GM21447 (cell line): Measurements from ENCODE around the gene RRBP1.
"Not testable (repeated sequence)": the region's sequence is repeated elsewhere in the genome, so short reads cannot be mapped to it uniquely, and the experiment has no call there.

Source experiments
- ATAC-seq: cut with Tn5 transposase; IDR thresholded peaks from one replicate; pipeline ENCODE4 v1.9.1; 2021; ENCODE audit not compliant: unreplicated experiment

The RRBP1 gene

DNA sequence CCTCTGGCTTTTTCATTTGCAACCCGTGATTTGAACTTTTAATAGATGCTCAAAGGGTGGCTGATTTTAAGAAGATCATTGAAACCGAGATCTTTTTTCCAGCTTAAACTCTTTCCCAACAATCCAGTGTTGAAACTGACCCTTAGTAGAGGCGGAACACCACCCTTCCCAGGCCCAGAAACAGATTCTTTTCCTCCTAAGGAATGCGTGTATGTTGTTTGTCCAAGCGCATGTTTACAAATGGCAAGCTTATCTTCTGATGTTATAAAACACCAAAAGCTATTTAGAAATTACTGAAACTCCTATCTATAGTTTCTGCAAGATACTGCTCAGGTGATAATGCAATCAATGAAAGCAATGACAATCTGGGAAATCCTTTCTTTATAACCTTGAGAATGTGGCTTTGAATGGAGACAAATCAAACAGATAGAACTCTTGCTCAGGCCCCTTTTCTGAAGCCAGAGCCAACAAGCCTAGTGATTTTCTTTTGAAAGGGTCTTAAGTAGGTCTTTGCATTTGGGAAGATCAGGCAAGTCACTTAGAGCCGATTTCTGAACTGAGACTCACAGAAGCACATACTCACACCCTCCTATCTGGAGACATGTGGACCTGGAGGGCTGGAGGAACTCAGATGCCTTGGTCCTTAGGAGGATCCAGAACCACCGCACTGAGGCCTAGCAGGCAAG, 26.8 kb upstream of the RRBP1 start:
- no peak for ATAC-seq

DNA sequence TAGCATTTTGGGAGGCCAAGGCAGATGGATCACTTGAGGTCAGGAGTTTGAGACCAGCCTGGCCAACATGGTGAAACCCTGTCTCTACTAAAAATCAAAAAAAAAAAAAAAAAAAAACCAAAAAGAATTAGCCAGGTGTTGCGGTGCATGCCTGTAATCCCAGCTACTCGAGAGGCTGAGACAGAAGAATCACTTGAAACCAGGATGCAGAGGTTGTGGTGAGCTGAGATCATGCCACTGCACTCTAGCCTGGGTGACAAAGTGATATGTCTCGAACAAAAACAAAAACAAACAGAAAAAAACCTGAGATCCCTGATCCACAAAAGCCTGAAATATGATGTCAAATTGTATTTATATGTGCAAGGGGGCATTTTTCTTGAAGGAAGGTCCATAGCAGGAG, 25.9 kb upstream of the RRBP1 start:
- not testable (repeated sequence) for ATAC-seq

GRCh38 chr20:17706632-17707031, 24.6 kb upstream of the RRBP1 start:
- ATAC-seq: no peak

DNA sequence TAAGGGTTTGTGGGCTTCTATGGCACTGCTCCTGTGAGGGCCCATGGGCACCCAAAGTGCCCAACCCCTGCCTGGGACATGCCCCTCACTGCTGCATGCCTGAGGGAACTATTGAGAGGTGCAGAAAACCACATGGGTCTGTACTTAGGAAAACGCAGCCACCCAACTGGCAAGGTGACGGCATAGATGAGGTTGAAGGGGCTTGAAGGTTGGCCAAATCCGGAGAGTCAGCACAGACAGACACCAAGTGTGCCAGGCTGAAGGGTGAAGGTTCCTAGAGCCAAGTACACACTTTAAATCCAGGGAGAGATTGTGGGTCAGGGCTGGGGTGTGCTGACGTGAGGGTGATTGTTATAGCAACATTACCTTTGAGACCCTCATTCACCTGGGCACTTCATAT, 23.9 kb upstream of the RRBP1 start:
- ATAC-seq: no peak

DNA sequence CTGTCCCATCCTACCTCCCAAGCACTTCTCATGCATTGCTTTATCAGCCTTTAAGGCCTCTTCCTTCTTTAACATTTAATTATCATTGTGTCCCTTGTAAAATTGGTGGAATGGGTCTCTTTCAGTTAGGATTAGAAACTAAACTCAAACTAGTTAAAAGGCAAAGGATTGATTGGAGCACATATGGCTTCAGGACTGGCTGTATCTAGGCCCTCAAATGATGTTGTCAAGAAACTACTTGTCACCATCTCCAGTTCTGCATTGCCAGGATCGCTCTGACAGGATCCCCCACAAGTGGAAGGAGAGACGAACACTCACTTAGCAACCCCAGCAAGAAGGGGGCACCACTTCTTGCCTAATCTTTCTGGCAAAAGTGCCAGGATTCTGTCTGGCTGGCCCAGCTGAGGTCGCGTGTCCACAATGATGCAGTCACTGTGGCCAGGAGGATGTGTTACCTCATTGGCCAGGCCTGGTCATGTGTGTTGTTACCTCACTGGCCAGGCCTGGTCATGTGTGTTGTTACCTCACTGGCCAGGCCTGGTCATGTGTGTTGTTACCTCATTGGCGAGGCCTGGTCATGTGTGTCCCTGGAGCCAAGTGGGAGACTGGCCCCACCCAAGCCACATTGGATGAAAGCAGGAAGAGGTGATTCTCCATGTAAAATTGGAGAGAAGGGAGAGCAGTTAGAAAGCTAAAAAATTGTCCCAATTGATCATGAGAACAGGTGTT, 22.7 kb upstream of the RRBP1 start:
- no peak for ATAC-seq

GRCh38 chr20:17701826-17702225, 19.8 kb upstream of the RRBP1 start:
- no peak for ATAC-seq

DNA sequence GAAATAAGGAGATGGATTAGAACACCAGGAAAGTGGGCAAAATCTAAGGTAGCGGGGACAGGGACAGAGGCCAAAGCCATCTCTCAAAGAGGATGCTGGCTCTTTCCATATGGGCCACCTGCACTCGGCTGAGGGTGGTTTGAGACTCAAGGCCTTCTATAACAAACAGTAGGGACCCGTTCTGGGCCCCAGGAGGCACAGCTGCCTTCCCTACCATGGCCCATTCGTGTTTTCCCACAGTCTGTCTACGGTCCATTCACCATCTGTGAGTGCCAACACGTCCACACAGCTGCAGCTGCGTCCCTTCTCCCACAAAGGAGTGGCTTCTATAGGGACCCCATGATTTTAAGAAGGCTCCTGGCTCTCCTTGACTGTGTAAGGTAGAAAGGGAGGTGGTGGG, 18.6 kb upstream of the RRBP1 start:
- ATAC-seq: no peak

- no peak for ATAC-seq
These were observed 17.9 kb upstream of the RRBP1 start, which contains the start of gene BANF2 for GRCh38 chr20:17699931-17700351. Gene BANF2 (plus strand): TSS chr20:17699966. CDS start chr20:17725026, 25,060 bp downstream.

GRCh38 chr20:17698384-17698783, 16.3 kb upstream of the RRBP1 start:
- no peak for ATAC-seq

GRCh38 chr20:17697171-17697570, 15.1 kb upstream of the RRBP1 start:
- ATAC-seq: no peak

DNA sequence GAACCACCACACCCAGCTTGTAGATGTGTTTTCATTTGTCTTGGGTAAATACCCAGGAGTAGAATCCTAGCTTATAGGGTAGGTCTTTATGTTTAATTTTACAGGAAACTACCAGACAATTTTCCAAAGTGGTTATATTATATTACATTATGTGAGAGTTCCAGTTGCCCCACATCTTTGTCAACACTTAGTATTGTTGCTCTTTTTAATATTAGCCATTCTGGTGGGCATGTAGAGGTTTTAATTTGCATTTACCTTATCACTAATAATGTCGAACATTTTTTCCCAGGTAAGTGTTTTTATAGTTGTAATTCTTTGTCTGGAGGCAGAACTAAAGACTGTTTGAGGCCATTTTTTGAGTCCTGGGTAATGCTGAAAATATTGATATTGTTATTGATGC, 14.2 kb upstream of the RRBP1 start:
- no peak for ATAC-seq

DNA sequence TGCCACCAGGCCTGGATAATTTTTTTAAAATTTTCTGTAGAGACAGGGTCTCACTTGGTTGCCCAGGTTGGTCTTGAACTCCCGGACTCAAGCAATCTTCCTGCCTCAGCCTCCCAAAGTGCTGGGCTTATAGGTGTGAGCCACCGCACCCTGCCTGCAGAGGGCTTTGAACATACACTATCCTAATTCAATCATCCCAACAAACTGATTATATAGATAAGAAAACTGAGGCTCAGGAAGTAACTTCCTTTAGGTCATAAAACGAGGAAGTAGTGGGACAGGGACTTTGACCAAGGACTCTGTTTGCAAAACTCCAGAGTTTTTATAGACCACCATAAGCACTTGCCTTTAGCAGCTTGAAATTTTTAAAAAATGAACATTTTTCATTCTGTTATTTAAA, 12.7 kb upstream of the RRBP1 start:
- ATAC-seq: no peak

- no peak for ATAC-seq
These were observed 11.5 kb upstream of the RRBP1 start for GRCh38 chr20:17693444-17694001.

DNA sequence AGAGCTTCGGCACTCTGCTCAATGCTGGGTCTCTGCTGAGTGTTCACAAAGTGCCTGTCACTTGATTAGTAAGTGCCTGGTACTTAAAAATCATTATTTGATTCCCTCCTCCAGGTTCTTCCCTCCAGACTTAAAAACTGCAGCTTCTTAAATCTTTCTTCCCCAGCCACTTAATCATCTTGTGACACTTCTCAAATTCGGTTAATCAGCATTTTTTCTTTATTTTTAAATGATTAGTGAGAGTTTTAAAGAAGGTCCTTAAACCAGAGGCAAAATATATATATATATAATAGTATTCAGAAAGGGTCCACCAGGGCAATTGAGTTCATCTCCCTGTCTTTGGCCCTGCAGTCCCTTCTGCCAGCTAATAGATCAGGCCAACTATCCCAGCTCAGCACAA, 9.7 kb upstream of the RRBP1 start:
- no peak for ATAC-seq

GRCh38 chr20:17690144-17690543, 8.1 kb upstream of the RRBP1 start:
- no peak for ATAC-seq

- ATAC-seq: no peak
These were observed 6.9 kb upstream of the RRBP1 start for GRCh38 chr20:17688965-17689364.

DNA sequence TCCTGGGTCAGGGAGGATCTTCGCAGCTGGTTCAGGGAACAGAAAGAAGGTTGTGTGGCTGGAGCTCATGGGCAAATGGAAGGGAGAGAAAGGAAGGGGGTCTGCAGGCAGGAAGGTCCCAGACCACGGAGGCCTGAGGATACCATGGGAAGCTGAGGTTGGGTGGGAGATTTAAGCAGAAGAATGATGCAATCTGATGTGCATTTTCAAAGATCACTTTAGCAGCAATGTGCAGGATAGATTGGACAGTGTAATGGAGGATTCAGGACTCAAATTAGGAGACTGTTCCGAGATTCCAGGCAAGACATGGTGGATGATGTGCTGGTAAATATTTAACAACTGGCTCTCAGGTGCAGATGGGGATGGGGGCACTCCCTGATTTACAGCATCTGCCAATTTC, 5.8 kb upstream of the RRBP1 start:
- no peak for ATAC-seq

- ATAC-seq: no peak
These were observed 3.1 kb upstream of the RRBP1 start for GRCh38 chr20:17685168-17685567.

DNA sequence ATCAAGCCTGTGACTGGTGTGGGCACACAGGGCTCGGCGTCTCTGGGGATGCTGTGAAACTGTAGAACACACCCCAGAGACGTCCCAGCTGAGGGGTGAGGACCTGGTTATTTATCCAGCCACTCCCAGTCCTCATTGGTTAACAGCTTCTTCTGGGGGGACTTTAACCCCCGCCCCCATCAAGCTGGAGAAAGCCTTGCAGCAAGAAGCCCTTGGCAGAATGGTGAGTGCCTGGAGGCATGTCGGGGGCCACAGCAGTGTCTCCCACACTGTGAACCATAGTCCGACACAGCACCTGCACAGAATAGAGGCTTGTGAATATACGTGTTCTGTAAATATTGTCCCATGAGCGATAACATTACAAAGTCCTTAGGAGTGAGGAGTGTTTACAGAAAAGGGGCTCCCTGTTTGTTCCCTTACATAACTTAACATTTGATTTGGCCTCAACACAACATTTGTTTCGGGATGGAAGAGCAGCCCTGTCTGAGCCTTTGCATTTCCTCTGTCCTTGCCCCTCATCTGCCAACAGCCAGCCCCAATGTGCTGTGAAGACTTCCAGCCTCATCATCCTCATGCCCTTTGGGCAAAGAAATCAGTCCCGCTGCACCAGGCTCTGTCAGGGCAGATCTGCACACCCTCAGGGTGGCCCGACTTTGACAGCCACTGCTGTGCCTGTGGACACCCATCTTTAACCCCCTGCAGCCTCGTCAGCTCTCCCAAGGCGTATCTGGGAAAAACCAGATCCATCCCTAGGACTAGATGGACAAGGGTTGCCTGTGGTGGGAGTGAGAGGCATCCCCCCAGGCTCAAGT, 2.2 kb upstream of the RRBP1 start:
- ATAC-seq: no peak

DNA sequence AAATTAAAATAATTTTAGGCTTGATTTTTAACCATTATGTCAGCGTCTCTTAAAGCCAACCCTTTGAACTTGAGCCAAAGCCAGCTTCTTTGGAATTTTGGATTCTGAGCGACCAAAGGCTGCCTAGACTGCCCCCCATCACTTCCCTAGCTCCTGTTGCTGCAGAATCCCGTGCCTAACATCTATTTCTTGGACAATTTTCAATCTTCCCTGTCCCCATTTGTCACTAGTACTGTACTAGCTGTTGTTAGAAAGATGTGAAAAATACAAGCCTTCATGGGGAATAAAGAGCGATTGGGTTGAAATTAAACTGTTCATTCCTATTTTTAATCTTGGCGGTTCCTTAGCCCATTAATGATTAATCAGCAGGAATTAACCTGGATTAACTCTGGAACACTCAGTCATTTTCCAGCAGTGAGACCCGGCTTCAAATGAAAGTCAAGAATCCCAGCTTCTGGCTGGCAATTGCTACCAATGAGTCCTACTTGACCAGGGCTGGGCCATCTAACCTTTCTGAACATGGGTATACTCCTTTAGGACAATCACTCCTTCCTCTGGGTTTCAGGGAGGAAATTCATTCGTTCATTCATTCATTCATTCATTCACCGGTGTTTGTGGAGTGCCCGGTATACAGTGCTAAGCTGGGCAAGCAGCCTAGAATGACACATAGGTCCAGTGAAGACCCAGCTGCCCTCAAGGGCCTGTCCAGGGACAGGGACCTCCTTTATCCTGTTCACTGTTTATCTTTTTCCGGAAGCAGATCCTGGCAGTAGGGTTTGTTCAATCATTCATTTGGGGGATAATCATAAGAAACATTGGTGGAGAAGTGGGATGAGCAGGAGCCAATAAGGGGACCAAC, 1.4 kb upstream of the RRBP1 start:
- no peak for ATAC-seq

DNA sequence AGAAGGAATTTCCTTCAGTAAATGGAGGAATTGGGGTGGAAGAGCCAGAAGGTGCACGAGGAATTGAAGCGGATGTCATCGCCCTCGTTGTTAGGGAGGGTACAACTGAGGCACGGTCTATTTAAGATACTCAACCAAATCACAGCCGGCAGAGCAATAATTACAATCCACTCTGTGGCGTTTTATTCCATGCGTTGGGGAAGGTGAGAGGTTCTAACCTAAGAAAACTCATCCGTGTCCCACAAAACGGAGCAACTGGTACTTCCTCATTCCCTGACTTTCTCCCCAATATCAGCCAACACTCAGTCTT, 802 bp upstream of the RRBP1 start:
- no peak for ATAC-seq
